Fibroblast of villous mesenchyme (primary cell): Measurements from ENCODE around the gene BROX. TPM values are rescaled to one million over a fixed set of nuclear protein-coding genes. Genes with fewer than 3 reads are reported as not detected.

Source experiments
- DNase-seq: peaks from one replicate; pipeline ENCODE4 v3.0.0-alpha.2; 2010; ENCODE audit warnings: low read depth
- H3K4me3 ChIP-seq: 2 replicates; pipeline ENCODE4 v1.5.1; 2011; ENCODE audit warnings: low read depth, mild to moderate bottlenecking, low read length
- CTCF ChIP-seq: IDR thresholded peaks from 2 replicates; pipeline ENCODE4 v1.5.1; 2012; ENCODE audit warnings: low read depth, mild to moderate bottlenecking, low read length; ENCODE audit not compliant: insufficient read depth
- total RNA-seq: library from RNA; depleted of rRNA; stranded (reverse); fragments of >200 nt; gene quantifications from 2 replicates; pipeline ENCODE4 v1.2.3, GENCODE V29; 2012

BROX gene
- total RNA-seq, 1 donor: 92.0 TPM

GRCh38 chr1:222691016-222691415 is 21.3 kb upstream of the BROX start:
- TF ChIP-seq CTCF: no peak
- no peak overlapping the region for H3K4me3 ChIP-seq
- DNase-seq: peak; percentile 18

DNA sequence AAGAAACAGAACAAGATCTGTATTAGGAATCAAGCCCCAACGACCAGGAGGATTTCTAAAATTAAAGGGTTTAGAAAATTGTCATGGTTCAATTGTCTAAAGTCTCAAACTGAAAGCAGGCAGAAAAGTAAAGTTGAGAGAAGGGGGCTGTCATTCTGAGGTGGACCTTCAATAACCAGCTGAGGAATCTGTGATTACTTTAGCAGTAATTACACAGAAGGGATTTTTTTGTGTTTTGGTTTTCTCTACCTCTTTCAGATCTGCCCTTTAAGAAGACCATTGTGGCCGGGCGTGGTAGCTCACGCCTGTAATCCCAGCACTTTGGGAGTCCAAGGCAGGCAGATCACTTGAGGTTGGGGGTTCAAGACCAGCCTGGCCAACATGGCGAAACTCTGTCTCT is 17.4 kb upstream of the BROX start:
- no peak for DNase-seq
- H3K4me3 ChIP-seq: no peak overlapping the region
- no peak for TF ChIP-seq CTCF

GRCh38 chr1:222696741-222697140 is 15.6 kb upstream of the BROX start:
- no peak for TF ChIP-seq CTCF
- no peak overlapping the region for H3K4me3 ChIP-seq
- no peak for DNase-seq

- H3K4me3 ChIP-seq: no peak overlapping the region
- no peak for TF ChIP-seq CTCF
- no peak for DNase-seq
Observed at GRCh38 chr1:222697203-222697602, 15.2 kb upstream of the BROX start.

DNA sequence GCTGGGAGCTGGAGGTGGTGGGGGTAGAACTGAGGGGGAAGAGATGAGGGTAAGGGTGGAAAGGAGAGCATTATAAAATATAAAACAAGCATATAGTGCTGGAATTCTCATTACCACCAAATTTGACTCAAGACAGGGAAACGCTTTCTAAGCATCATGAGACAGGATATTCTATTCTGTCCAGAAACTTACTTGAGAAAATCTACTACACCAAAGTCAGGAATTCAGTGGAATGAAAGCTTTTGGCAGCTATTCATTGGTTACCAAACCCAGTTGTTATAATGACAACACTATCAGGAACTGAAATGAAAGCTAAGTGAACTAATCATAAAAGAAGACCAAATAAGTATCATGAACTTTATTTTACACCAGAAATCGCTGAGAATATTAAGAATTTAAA is 14.5 kb upstream of the BROX start:
- TF ChIP-seq CTCF: no peak
- peak; percentile 37 for DNase-seq
- no peak overlapping the region for H3K4me3 ChIP-seq

- H3K4me3 ChIP-seq: no peak overlapping the region
- no peak for TF ChIP-seq CTCF
Observed at GRCh38 chr1:222702210-222702609, 10.2 kb upstream of the BROX start.

GRCh38 chr1:222704260-222704659 is 8.1 kb upstream of the BROX start:
- no peak for DNase-seq
- no peak overlapping the region for H3K4me3 ChIP-seq
- no peak for TF ChIP-seq CTCF

More at GRCh38 chr1:222702210-222702609, 10.2 kb upstream of the BROX start:
- DNase-seq: no peak
